AG09309 (cell line): ENCODE measurements around the gene KIFC3.
"Not testable (repeated sequence)": the region's sequence is repeated elsewhere in the genome, so short reads cannot be mapped to it uniquely, and the experiment has no call there.

Experiments used
- DNase-seq: peaks from one replicate; pipeline ENCODE4 v3.0.0-alpha.2; 2010; ENCODE audit warnings: low read depth
- H3K4me3 ChIP-seq: 2 replicates; pipeline ENCODE4 v1.5.1; 2011; ENCODE audit warnings: mild to moderate bottlenecking, low read depth, low read length, moderate library complexity; ENCODE audit not compliant: control insufficient read depth
- TF ChIP-seq, protein P1 (sequence below): IDR thresholded peaks from 2 replicates; pipeline ENCODE4 v1.5.1; 2011; ENCODE audit warnings: mild to moderate bottlenecking, low read depth, low read length, inconsistent platforms; ENCODE audit not compliant: insufficient read depth, control insufficient read depth; ENCODE audit errors: missing control alignments

Gene KIFC3

GRCh38 chr16:57730771-57731730, 71.2 kb downstream of the KIFC3 start:
- no peak overlapping the region for H3K4me3 ChIP-seq
- TF ChIP-seq, protein P1, sequence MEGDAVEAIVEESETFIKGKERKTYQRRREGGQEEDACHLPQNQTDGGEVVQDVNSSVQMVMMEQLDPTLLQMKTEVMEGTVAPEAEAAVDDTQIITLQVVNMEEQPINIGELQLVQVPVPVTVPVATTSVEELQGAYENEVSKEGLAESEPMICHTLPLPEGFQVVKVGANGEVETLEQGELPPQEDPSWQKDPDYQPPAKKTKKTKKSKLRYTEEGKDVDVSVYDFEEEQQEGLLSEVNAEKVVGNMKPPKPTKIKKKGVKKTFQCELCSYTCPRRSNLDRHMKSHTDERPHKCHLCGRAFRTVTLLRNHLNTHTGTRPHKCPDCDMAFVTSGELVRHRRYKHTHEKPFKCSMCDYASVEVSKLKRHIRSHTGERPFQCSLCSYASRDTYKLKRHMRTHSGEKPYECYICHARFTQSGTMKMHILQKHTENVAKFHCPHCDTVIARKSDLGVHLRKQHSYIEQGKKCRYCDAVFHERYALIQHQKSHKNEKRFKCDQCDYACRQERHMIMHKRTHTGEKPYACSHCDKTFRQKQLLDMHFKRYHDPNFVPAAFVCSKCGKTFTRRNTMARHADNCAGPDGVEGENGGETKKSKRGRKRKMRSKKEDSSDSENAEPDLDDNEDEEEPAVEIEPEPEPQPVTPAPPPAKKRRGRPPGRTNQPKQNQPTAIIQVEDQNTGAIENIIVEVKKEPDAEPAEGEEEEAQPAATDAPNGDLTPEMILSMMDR = no peak

GRCh38 chr16:57729852-57730251, 72.4 kb downstream of the KIFC3 start:
- not testable (repeated sequence) for H3K4me3 ChIP-seq, DNase-seq

More at GRCh38 chr16:57730771-57731730, 71.2 kb downstream of the KIFC3 start:
- DNase-seq = no peak

GRCh38 chr16:57729182-57729484, 73.2 kb downstream of the KIFC3 start:
- TF ChIP-seq, protein P1 = no peak
- H3K4me3 ChIP-seq = no peak overlapping the region
- DNase-seq = no peak

DNA sequence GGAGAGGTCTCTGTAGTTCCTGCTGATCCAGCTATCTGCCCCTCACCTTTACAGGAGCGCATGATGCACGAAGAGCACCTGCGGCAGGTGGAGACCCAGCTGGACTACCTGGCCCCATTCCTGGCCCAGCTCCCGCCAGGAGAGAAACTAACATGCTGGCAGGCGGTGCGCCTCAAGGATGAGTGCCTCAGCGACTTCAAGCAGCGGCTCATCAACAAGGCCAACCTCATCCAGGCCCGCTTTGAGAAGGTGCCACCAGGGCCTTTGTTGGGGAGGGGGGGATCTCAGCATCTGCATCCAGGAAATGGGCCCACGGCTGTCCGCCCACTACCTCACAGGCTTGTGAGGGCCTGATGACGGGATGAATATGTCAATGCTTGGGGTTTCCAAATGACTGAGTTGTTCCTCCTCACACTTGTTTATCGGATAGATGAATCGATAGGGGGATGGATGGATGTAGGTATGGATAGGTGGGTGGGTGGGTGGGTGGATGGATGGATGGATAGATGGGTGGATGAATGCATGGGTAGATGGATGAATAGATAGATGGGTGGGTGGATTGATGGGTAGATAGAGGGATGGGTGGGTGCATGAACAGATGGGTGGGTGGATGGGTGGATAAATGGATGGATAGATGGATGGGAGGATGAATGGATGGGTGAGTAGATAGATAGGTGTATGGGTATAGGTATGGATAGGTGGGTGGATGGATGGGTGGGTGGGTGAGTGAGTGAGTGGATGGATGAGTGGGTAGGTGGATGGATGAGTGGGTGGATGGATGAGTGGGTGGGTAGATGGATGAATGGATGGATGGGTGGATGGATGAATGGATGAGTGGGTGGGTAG, 73.7 kb downstream of the KIFC3 start:
- DNase-seq = no peak
- TF ChIP-seq, protein P1 = no peak
- no peak overlapping the region for H3K4me3 ChIP-seq

GRCh38 chr16:57727610-57728009, 74.7 kb downstream of the KIFC3 start:
- no peak overlapping the region for H3K4me3 ChIP-seq
- TF ChIP-seq, protein P1 = no peak
- DNase-seq = no peak

- TF ChIP-seq, protein P1 = no peak
- no peak for DNase-seq
- no peak overlapping the region for H3K4me3 ChIP-seq
These were observed 75.8 kb downstream of the KIFC3 start for GRCh38 chr16:57726433-57726947.
